WTC11 (cell line): ENCODE results near the gene GGA3. TPM values are rescaled to one million over a fixed set of nuclear protein-coding genes. Genes with fewer than 3 reads are reported as not detected.
"Not testable (repeated sequence)": the region's sequence is repeated elsewhere in the genome, so short reads cannot be mapped to it uniquely, and the experiment has no call there.

Experiments used
- ATAC-seq: fragments of 200-7000 bp; cut with Tn5 transposase; 2 replicates; pipeline ENCODE4 v1.10.0; 2021; ENCODE audit warnings: mild to moderate bottlenecking, moderate library complexity
- CTCF ChIA-PET: fragments of 300-600 bp; sonication (Branson Sonifier 250); formaldehyde crosslinking; loops from one replicate; lab custom pipeline; 2021; ENCODE audit warnings: antibody characterized with exemption; lab: Charles Lee
- POLR2A ChIA-PET: fragments of 350-600 bp; sonication (Branson Sonifier 250); formaldehyde crosslinking; loops from one replicate; lab custom pipeline; 2021; ENCODE audit warnings: antibody characterized with exemption; lab: Charles Lee
- DNase-seq: peaks from one replicate; pipeline ENCODE4 v3.0.0; 2021; ENCODE audit warnings: low spot score
- H3K27ac Mint-ChIP-seq: 2 replicates; pipeline ENCODE4 v1.8.0; 2021; ENCODE audit warnings: mixed read lengths
- H3K27me3 Mint-ChIP-seq: 2 replicates; pipeline ENCODE4 v1.8.0; 2021; ENCODE audit warnings: low read depth, mild to moderate bottlenecking, moderate library complexity, mixed read lengths
- H3K36me3 Mint-ChIP-seq: 2 replicates; pipeline ENCODE4 v1.8.0; 2021; ENCODE audit warnings: mixed read lengths
- H3K4me1 Mint-ChIP-seq: 2 replicates; pipeline ENCODE4 v1.8.0; 2022; ENCODE audit warnings: mixed read lengths
- H3K4me3 Mint-ChIP-seq: 2 replicates; pipeline ENCODE4 v1.8.0; 2021; ENCODE audit warnings: mild to moderate bottlenecking, moderate library complexity, mixed read lengths
- H3K9me3 Mint-ChIP-seq: 2 replicates; pipeline ENCODE4 v1.8.0; 2021; ENCODE audit warnings: mixed read lengths
- E2F5 ChIP-seq: sonication (generic); formaldehyde crosslinking; IDR thresholded peaks from 2 replicates; pipeline ENCODE4 v1.8.1; 2022; ENCODE audit warnings: mild to moderate bottlenecking, moderate library complexity, missing genetic modification reagents
- ERG ChIP-seq: fragments of 250-450 bp; sonication (Bioruptor Pico); IDR thresholded peaks from 2 replicates; pipeline ENCODE4 v1.8.0; 2021; ENCODE audit warnings: mild to moderate bottlenecking
- FOXJ3 ChIP-seq: sonication (generic); formaldehyde crosslinking; IDR thresholded peaks from 2 replicates; pipeline ENCODE4 v1.9.0; 2021; ENCODE audit warnings: missing genetic modification reagents, mild to moderate bottlenecking, borderline replicate concordance
- KAT7 ChIP-seq: sonication (generic); formaldehyde crosslinking; IDR thresholded peaks from 2 replicates; pipeline ENCODE4 v1.8.1; 2023; ENCODE audit warnings: missing genetic modification reagents, mild to moderate bottlenecking, borderline replicate concordance
- NR1H2 ChIP-seq: sonication (generic); formaldehyde crosslinking; IDR thresholded peaks from 2 replicates; pipeline ENCODE4 v1.9.0; 2021; ENCODE audit warnings: mild to moderate bottlenecking, moderate library complexity, missing genetic modification reagents
- NR2C2 ChIP-seq: sonication (generic); formaldehyde crosslinking; IDR thresholded peaks from 2 replicates; pipeline ENCODE4 v1.8.0; 2022; ENCODE audit warnings: mild to moderate bottlenecking, missing genetic modification reagents
- OVOL2 ChIP-seq: fragments of 250-450 bp; sonication (Bioruptor Pico); IDR thresholded peaks from 2 replicates; pipeline ENCODE4 v1.9.0; 2021; ENCODE audit warnings: mild to moderate bottlenecking, borderline replicate concordance
- SMAD4 ChIP-seq: sonication (generic); formaldehyde crosslinking; IDR thresholded peaks from 2 replicates; pipeline ENCODE4 v1.8.0; 2022; ENCODE audit warnings: mild to moderate bottlenecking, missing genetic modification reagents
- SP1 ChIP-seq: sonication (generic); formaldehyde crosslinking; conservative IDR thresholded peaks from 2 replicates; pipeline ENCODE4 v1.8.1; 2022; ENCODE audit warnings: missing genetic modification reagents
- TEAD1 ChIP-seq: sonication (generic); formaldehyde crosslinking; IDR thresholded peaks from 2 replicates; pipeline ENCODE4 v1.8.0; 2022; ENCODE audit warnings: mild to moderate bottlenecking, missing genetic modification reagents
- ZNF121 ChIP-seq: sonication (generic); formaldehyde crosslinking; IDR thresholded peaks from 2 replicates; pipeline ENCODE4 v1.8.0; 2023; ENCODE audit warnings: missing genetic modification reagents
- ZNF416 ChIP-seq: fragments of 250-450 bp; sonication (Bioruptor Pico); IDR thresholded peaks from 2 replicates; pipeline ENCODE4 v1.9.0; 2021; ENCODE audit warnings: mild to moderate bottlenecking, inconsistent platforms
- ZNF425 ChIP-seq: fragments of 250-450 bp; sonication (Bioruptor Pico); conservative IDR thresholded peaks from 2 replicates; pipeline ENCODE4 v1.9.0; 2021; ENCODE audit warnings: mild to moderate bottlenecking
- ZNF512 ChIP-seq: sonication (generic); formaldehyde crosslinking; IDR thresholded peaks from 2 replicates; pipeline ENCODE4 v1.8.1; 2022; ENCODE audit warnings: missing genetic modification reagents, borderline replicate concordance
- total RNA-seq: library from RNA; stranded (reverse); gene quantifications from 3 replicates; pipeline ENCODE4 v1.2.3, GENCODE V29; 2021
- TF ChIP-seq, protein P1 (sequence below): sonication (generic); formaldehyde crosslinking; IDR thresholded peaks from 2 replicates; pipeline ENCODE4 v1.8.0; 2022; ENCODE audit warnings: missing genetic modification reagents
- TF ChIP-seq, protein P2 (sequence below): sonication (generic); formaldehyde crosslinking; IDR thresholded peaks from 2 replicates; pipeline ENCODE4 v1.8.0; 2023; ENCODE audit warnings: missing genetic modification reagents
- TF ChIP-seq, protein P3 (sequence below): sonication (generic); formaldehyde crosslinking; IDR thresholded peaks from 2 replicates; pipeline ENCODE4 v1.8.1; 2022; ENCODE audit warnings: low read depth, missing genetic modification reagents, borderline replicate concordance
- TF ChIP-seq, protein P4 (sequence below): sonication (generic); formaldehyde crosslinking; IDR thresholded peaks from 2 replicates; pipeline ENCODE4 v1.8.0; 2022; ENCODE audit warnings: mild to moderate bottlenecking, missing genetic modification reagents

Gene GGA3
- total RNA-seq, 1 experiment from 2014 or later = 66.9 TPM

GRCh38 chr17:75207760-75208159 lies 53.6 kb downstream of the GGA3 start:
- peaks cover 32% of the 10 kb centered on the region for H3K36me3 Mint-ChIP-seq
- no peak for ATAC-seq
- H3K4me3 Mint-ChIP-seq = peak overlapping the region; percentile 25; the same call in 1 of the 2 replicates
- H3K27me3 Mint-ChIP-seq = no peaks in the 10 kb centered on the region
- H3K27ac Mint-ChIP-seq = no peak overlapping the region
- POLR2A ChIA-PET = no interaction called here
- H3K9me3 Mint-ChIP-seq = no peaks in the 10 kb centered on the region
- H3K4me1 Mint-ChIP-seq = peaks cover 14% of the 10 kb centered on the region
- TF ChIP-seq, protein P1, sequence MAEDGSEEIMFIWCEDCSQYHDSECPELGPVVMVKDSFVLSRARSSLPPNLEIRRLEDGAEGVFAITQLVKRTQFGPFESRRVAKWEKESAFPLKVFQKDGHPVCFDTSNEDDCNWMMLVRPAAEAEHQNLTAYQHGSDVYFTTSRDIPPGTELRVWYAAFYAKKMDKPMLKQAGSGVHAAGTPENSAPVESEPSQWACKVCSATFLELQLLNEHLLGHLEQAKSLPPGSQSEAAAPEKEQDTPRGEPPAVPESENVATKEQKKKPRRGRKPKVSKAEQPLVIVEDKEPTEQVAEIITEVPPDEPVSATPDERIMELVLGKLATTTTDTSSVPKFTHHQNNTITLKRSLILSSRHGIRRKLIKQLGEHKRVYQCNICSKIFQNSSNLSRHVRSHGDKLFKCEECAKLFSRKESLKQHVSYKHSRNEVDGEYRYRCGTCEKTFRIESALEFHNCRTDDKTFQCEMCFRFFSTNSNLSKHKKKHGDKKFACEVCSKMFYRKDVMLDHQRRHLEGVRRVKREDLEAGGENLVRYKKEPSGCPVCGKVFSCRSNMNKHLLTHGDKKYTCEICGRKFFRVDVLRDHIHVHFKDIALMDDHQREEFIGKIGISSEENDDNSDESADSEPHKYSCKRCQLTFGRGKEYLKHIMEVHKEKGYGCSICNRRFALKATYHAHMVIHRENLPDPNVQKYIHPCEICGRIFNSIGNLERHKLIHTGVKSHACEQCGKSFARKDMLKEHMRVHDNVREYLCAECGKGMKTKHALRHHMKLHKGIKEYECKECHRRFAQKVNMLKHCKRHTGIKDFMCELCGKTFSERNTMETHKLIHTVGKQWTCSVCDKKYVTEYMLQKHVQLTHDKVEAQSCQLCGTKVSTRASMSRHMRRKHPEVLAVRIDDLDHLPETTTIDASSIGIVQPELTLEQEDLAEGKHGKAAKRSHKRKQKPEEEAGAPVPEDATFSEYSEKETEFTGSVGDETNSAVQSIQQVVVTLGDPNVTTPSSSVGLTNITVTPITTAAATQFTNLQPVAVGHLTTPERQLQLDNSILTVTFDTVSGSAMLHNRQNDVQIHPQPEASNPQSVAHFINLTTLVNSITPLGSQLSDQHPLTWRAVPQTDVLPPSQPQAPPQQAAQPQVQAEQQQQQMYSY = no peak
- TF ChIP-seq ZNF425 (CRISPR knock-in tag) (no peak), ZNF512 (no peak), ZNF416 (CRISPR knock-in tag) (no peak), SP1 (CRISPR knock-in tag) (no peak), NR1H2 (no peak), TEAD1 (CRISPR knock-in tag) (no peak), OVOL2 (CRISPR knock-in tag) (no peak), E2F5 (CRISPR knock-in tag) (no peak), SMAD4 (CRISPR knock-in tag) (no peak), NR2C2 (CRISPR knock-in tag) (no peak), FOXJ3 (CRISPR knock-in tag) (no peak), KAT7 (CRISPR knock-in tag) (no peak), ZNF121 (no peak), ERG (CRISPR knock-in tag) (no peak)
- TF ChIP-seq, protein P2, sequence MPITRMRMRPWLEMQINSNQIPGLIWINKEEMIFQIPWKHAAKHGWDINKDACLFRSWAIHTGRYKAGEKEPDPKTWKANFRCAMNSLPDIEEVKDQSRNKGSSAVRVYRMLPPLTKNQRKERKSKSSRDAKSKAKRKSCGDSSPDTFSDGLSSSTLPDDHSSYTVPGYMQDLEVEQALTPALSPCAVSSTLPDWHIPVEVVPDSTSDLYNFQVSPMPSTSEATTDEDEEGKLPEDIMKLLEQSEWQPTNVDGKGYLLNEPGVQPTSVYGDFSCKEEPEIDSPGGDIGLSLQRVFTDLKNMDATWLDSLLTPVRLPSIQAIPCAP (CRISPR knock-in tag) = no peak
- TF ChIP-seq, protein P3, sequence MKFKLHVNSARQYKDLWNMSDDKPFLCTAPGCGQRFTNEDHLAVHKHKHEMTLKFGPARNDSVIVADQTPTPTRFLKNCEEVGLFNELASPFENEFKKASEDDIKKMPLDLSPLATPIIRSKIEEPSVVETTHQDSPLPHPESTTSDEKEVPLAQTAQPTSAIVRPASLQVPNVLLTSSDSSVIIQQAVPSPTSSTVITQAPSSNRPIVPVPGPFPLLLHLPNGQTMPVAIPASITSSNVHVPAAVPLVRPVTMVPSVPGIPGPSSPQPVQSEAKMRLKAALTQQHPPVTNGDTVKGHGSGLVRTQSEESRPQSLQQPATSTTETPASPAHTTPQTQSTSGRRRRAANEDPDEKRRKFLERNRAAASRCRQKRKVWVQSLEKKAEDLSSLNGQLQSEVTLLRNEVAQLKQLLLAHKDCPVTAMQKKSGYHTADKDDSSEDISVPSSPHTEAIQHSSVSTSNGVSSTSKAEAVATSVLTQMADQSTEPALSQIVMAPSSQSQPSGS (CRISPR knock-in tag) = no peak
- TF ChIP-seq, protein P4, sequence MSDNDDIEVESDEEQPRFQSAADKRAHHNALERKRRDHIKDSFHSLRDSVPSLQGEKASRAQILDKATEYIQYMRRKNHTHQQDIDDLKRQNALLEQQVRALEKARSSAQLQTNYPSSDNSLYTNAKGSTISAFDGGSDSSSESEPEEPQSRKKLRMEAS (CRISPR knock-in tag) = no peak
- CTCF ChIA-PET = interaction anchor here (0.6 to 2.6 kb wide), 2 partner anchors 33 to 94 kb away, joined by 3 to 23 read pairs; no protein-coding TSS in a partner anchor
- no peak for DNase-seq

GRCh38 chr17:75207050-75207407 lies 54.4 kb downstream of the GGA3 start:
- not testable (repeated sequence) for ATAC-seq, H3K9me3 Mint-ChIP-seq, H3K27me3 Mint-ChIP-seq, DNase-seq
- CTCF ChIA-PET = interaction anchor here (0.6 to 2.6 kb wide), 3 partner anchors 33 to 93 kb away, joined by 4 to 23 read pairs (median 11); no protein-coding TSS in a partner anchor
- peak overlapping the region; percentile 19; the same call in 1 of the 2 replicates for H3K27ac Mint-ChIP-seq
- POLR2A ChIA-PET = interaction anchor here (0.6 to 1.9 kb wide), 2 partner anchors 11 to 93 kb away, joined by 3 to 5 read pairs; no protein-coding TSS in a partner anchor
- H3K4me1 Mint-ChIP-seq = peaks cover 14% of the 10 kb centered on the region
- H3K36me3 Mint-ChIP-seq = peaks cover 30% of the 10 kb centered on the region
- peak overlapping the region; percentile 92 for H3K4me3 Mint-ChIP-seq
